ENCODE results near the gene EPHB1. TPM values are rescaled to one million over a fixed set of nuclear protein-coding genes. Genes with fewer than 3 reads are reported as not detected.

EPHB1 gene
- total RNA-seq, 4 donors from 2014 or later, result 11.1 to 14.2 (median 13.0) TPM

GRCh38 chr3:134824791-134825190 is 29.7 kb downstream of the EPHB1 start:
- TF ChIP-seq, protein P1, sequence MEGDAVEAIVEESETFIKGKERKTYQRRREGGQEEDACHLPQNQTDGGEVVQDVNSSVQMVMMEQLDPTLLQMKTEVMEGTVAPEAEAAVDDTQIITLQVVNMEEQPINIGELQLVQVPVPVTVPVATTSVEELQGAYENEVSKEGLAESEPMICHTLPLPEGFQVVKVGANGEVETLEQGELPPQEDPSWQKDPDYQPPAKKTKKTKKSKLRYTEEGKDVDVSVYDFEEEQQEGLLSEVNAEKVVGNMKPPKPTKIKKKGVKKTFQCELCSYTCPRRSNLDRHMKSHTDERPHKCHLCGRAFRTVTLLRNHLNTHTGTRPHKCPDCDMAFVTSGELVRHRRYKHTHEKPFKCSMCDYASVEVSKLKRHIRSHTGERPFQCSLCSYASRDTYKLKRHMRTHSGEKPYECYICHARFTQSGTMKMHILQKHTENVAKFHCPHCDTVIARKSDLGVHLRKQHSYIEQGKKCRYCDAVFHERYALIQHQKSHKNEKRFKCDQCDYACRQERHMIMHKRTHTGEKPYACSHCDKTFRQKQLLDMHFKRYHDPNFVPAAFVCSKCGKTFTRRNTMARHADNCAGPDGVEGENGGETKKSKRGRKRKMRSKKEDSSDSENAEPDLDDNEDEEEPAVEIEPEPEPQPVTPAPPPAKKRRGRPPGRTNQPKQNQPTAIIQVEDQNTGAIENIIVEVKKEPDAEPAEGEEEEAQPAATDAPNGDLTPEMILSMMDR (IDR thresholded peaks at IDR 0.05), result no peak
- TF ChIP-seq POLR2A (IDR thresholded peaks at IDR 0.05), result no peak
- no peak for DNase-seq (ENCODE audit: low spot score in 2 of 2)
- WGBS, 2 donors, result 89 to 100% methylated on average over 1 of the region's 1 CpG
- intact Hi-C loops (cut with DNase I; ENCODE audit: low total_unique reads), result no loop called here
- no peak overlapping the region for H3K4me3 ChIP-seq (ENCODE audit: low read depth, poor library complexity, severe bottlenecking)

DNA sequence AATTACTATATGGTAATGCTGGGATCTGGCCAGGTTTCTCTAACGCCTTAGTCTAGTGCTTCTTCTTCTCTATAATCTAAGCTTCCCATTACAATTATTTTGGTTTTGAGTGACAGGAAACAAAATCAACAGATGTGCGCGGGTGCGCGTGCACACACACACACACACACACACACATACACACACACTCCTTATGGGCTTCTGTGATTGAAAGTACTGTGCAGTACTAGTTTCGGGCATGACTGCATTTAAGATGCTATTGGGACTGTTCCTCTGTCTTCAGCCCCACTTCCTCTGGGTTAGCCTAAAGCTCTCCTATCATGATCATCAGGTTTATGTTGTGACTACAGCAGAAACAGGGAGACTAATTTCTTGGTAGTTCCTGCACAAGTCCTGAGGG is 32.2 kb downstream of the EPHB1 start:
- no peak for TF ChIP-seq POLR2A (IDR thresholded peaks at IDR 0.05)
- TF ChIP-seq, protein P1 (IDR thresholded peaks at IDR 0.05), result no peak
- no peak for DNase-seq (ENCODE audit: low spot score in 2 of 2)
- intact Hi-C loops (cut with DNase I; ENCODE audit: low total_unique reads), result no loop called here
- 89 to 94% methylated on average over 6 of the region's 6 CpGs for WGBS, 2 donors
- H3K4me3 ChIP-seq (ENCODE audit: low read depth, poor library complexity, severe bottlenecking), result no peak overlapping the region

- no peak overlapping the region for H3K4me3 ChIP-seq (ENCODE audit: low read depth, poor library complexity, severe bottlenecking)
- intact Hi-C loops (cut with DNase I; ENCODE audit: low total_unique reads), result no loop called here
- 46 to 48% methylated on average over 3 of the region's 3 CpGs for WGBS, 2 donors
- no peak for DNase-seq (ENCODE audit: low spot score in 2 of 2)
- TF ChIP-seq, protein P1 (IDR thresholded peaks at IDR 0.05), result no peak
- TF ChIP-seq POLR2A (IDR thresholded peaks at IDR 0.05), result no peak
Measured at GRCh38 chr3:134829721-134830120, 34.7 kb downstream of the EPHB1 start.

GRCh38 chr3:134832585-134832984 is 37.5 kb downstream of the EPHB1 start:
- no peak for TF ChIP-seq POLR2A (IDR thresholded peaks at IDR 0.05)
- TF ChIP-seq, protein P1 (IDR thresholded peaks at IDR 0.05), result no peak
- no peak for DNase-seq (ENCODE audit: low spot score in 2 of 2)
- 85 to 96% methylated on average over 4 of the region's 4 CpGs for WGBS, 2 donors
- intact Hi-C loops (cut with DNase I; ENCODE audit: low total_unique reads), result no loop called here
- no peak overlapping the region for H3K4me3 ChIP-seq (ENCODE audit: low read depth, poor library complexity, severe bottlenecking)

GRCh38 chr3:134833453-134834163 is 38.5 kb downstream of the EPHB1 start:
- no peak overlapping the region for H3K4me3 ChIP-seq (ENCODE audit: low read depth, poor library complexity, severe bottlenecking)
- TF ChIP-seq POLR2A (IDR thresholded peaks at IDR 0.05), result no peak
- TF ChIP-seq, protein P1 (IDR thresholded peaks at IDR 0.05), result no peak
- no peak for DNase-seq (ENCODE audit: low spot score in 2 of 2)
- intact Hi-C loops (cut with DNase I; ENCODE audit: low total_unique reads), result no loop called here
- WGBS, 2 donors, result 68 to 87% methylated on average over 5 of the region's 5 CpGs

DNA sequence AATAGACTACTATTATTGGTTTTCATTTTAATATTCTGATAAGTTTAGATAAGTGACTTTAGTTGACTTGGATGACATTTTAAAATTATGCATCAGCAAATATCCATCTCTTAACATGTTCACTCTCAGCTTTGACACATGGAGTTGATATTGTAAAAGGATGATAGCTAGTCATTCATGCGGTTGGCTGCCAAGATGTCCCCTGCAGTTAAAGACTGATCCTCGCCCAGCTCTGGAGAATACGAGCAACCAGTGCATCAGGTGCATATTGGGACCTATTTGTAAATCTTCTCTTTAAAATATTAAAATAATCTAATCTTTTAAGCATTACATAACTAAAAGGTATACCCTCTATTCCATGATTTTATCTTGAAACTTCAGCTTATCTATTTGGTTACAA is 41.9 kb downstream of the EPHB1 start:
- no peak overlapping the region for H3K4me3 ChIP-seq (ENCODE audit: low read depth, poor library complexity, severe bottlenecking)
- intact Hi-C loops (cut with DNase I; ENCODE audit: low total_unique reads), result no loop called here
- TF ChIP-seq POLR2A (IDR thresholded peaks at IDR 0.05), result no peak
- TF ChIP-seq, protein P1 (IDR thresholded peaks at IDR 0.05), result no peak
- no peak for DNase-seq (ENCODE audit: low spot score in 2 of 2)
- 60 to 74% methylated on average over 3 of the region's 3 CpGs for WGBS, 2 donors
